ENCODE results near the gene RELA. TPM values are rescaled to one million over a fixed set of nuclear protein-coding genes. Genes with fewer than 3 reads are reported as not detected.
A peak's percentile ranks its signal among the peaks of the same experiment; 100 is the strongest.

The RELA gene
- total and polyA plus RNA-seq, 2 of the 13 experiments (the other 11 are each of a cell fraction or from before 2014, with no cell fraction given): 21.4 to 40.5 TPM

DNA sequence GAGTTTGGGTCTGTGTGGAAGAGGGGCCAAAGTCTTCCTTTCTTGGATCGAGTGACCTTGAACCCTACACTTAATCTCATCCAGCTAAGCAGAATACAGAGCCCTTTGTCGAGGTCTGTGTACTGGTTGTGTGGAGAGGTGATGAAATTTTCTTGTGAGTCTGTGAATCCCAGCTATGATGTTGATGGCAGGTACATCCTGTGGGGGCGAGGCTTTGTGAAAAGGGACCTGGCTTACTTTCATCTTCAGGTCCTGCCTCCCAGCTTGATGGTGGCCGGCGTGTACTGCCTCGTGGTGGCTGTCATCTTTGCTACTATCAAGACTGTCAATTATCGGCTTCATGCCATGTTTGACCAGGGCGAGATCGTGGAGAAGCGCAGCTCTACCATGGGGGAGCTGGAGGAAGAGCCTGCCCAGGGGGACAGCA, 46.1 kb downstream of the RELA start (continued):
- TF ChIP-seq, protein P1, sequence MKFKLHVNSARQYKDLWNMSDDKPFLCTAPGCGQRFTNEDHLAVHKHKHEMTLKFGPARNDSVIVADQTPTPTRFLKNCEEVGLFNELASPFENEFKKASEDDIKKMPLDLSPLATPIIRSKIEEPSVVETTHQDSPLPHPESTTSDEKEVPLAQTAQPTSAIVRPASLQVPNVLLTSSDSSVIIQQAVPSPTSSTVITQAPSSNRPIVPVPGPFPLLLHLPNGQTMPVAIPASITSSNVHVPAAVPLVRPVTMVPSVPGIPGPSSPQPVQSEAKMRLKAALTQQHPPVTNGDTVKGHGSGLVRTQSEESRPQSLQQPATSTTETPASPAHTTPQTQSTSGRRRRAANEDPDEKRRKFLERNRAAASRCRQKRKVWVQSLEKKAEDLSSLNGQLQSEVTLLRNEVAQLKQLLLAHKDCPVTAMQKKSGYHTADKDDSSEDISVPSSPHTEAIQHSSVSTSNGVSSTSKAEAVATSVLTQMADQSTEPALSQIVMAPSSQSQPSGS (CRISPR knock-in tag; IDR thresholded peaks at IDR 0.05): peak; percentile 47; the same call in 1 of the 2 replicates
- TF ChIP-seq PRMT3 (CRISPR knock-in tag; IDR thresholded peaks at IDR 0.05; ENCODE audit: borderline replicate concordance, low read depth) (no peak), ZNF674 (CRISPR knock-in tag; IDR thresholded peaks at IDR 0.05; ENCODE audit: low read depth) (no peak), ZNF333 (CRISPR knock-in tag; IDR thresholded peaks at IDR 0.05; ENCODE audit: borderline replicate concordance) (no peak), ZNF451 (CRISPR knock-in tag; IDR thresholded peaks at IDR 0.05) (no peak), SATB2 (CRISPR knock-in tag; IDR thresholded peaks at IDR 0.05) (no peak), FOXC1 (CRISPR knock-in tag; IDR thresholded peaks at IDR 0.05; ENCODE audit: borderline replicate concordance) (no peak), NR3C1 (CRISPR knock-in tag; IDR thresholded peaks at IDR 0.05) (no peak), ZNF703 (CRISPR knock-in tag; IDR thresholded peaks at IDR 0.05; ENCODE audit: borderline replicate concordance) (no peak), ZNF841 (CRISPR knock-in tag; IDR thresholded peaks at IDR 0.05; ENCODE audit: borderline replicate concordance) (no peak), CBX2 (IDR thresholded peaks at IDR 0.05; ENCODE audit: low read depth, low read length) (no peak), CBX2 (CRISPR knock-in tag; IDR thresholded peaks at IDR 0.05; ENCODE audit: low read depth) (no peak), SSRP1 (CRISPR knock-in tag; IDR thresholded peaks at IDR 0.05) (no peak), SP1 (IDR thresholded peaks at IDR 0.05) (no peak), SP1 (CRISPR knock-in tag; IDR thresholded peaks at IDR 0.05) (peak; percentile 26; the same call in 1 of the 2 replicates), ZNF562 (CRISPR knock-in tag; IDR thresholded peaks at IDR 0.05; ENCODE audit: borderline replicate concordance) (no peak), SNAI1 (CRISPR knock-in tag; IDR thresholded peaks at IDR 0.05; ENCODE audit: borderline replicate concordance) (no peak)
- TF ChIP-seq, protein P2, sequence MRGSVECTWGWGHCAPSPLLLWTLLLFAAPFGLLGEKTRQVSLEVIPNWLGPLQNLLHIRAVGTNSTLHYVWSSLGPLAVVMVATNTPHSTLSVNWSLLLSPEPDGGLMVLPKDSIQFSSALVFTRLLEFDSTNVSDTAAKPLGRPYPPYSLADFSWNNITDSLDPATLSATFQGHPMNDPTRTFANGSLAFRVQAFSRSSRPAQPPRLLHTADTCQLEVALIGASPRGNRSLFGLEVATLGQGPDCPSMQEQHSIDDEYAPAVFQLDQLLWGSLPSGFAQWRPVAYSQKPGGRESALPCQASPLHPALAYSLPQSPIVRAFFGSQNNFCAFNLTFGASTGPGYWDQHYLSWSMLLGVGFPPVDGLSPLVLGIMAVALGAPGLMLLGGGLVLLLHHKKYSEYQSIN (CRISPR knock-in tag; IDR thresholded peaks at IDR 0.05; ENCODE audit: borderline replicate concordance): no peak
- TF ChIP-seq, protein P3, sequence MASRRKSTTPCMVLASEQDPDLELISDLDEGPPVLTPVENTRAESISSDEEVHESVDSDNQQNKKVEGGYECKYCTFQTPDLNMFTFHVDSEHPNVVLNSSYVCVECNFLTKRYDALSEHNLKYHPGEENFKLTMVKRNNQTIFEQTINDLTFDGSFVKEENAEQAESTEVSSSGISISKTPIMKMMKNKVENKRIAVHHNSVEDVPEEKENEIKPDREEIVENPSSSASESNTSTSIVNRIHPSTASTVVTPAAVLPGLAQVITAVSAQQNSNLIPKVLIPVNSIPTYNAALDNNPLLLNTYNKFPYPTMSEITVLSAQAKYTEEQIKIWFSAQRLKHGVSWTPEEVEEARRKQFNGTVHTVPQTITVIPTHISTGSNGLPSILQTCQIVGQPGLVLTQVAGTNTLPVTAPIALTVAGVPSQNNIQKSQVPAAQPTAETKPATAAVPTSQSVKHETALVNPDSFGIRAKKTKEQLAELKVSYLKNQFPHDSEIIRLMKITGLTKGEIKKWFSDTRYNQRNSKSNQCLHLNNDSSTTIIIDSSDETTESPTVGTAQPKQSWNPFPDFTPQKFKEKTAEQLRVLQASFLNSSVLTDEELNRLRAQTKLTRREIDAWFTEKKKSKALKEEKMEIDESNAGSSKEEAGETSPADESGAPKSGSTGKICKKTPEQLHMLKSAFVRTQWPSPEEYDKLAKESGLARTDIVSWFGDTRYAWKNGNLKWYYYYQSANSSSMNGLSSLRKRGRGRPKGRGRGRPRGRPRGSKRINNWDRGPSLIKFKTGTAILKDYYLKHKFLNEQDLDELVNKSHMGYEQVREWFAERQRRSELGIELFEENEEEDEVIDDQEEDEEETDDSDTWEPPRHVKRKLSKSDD (CRISPR knock-in tag; IDR thresholded peaks at IDR 0.05; ENCODE audit: low read depth): no peak
- TF ChIP-seq, protein P4, sequence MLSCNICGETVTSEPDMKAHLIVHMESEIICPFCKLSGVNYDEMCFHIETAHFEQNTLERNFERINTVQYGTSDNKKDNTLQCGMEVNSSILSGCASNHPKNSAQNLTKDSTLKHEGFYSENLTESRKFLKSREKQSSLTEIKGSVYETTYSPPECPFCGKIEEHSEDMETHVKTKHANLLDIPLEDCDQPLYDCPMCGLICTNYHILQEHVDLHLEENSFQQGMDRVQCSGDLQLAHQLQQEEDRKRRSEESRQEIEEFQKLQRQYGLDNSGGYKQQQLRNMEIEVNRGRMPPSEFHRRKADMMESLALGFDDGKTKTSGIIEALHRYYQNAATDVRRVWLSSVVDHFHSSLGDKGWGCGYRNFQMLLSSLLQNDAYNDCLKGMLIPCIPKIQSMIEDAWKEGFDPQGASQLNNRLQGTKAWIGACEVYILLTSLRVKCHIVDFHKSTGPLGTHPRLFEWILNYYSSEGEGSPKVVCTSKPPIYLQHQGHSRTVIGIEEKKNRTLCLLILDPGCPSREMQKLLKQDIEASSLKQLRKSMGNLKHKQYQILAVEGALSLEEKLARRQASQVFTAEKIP (CRISPR knock-in tag; IDR thresholded peaks at IDR 0.05; ENCODE audit: borderline replicate concordance): no peak
- TF ChIP-seq, protein P5, sequence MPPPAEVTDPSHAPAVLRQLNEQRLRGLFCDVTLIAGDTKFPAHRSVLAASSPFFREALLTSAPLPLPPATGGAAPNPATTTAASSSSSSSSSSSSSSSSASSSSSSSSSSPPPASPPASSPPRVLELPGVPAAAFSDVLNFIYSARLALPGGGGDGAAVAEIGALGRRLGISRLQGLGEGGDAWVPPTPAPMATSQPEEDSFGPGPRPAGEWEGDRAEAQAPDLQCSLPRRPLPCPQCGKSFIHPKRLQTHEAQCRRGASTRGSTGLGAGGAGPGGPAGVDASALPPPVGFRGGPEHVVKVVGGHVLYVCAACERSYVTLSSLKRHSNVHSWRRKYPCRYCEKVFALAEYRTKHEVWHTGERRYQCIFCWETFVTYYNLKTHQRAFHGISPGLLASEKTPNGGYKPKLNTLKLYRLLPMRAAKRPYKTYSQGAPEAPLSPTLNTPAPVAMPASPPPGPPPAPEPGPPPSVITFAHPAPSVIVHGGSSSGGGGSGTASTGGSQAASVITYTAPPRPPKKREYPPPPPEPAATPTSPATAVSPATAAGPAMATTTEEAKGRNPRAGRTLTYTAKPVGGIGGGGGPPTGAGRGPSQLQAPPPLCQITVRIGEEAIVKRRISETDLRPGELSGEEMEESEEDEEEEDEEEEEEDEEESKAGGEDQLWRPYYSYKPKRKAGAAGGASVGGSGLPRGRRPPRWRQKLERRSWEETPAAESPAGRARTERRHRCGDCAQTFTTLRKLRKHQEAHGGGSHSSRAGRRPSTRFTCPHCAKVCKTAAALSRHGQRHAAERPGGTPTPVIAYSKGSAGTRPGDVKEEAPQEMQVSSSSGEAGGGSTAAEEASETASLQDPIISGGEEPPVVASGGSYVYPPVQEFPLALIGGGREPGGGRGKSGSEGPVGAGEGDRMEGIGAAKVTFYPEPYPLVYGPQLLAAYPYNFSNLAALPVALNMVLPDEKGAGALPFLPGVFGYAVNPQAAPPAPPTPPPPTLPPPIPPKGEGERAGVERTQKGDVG (CRISPR knock-in tag; IDR thresholded peaks at IDR 0.05; ENCODE audit: borderline replicate concordance): no peak

Measured in HepG2 (cell line).